ENCODE data around the gene RHBDF1.

The RHBDF1 gene

GRCh38 chr16:37511-37910 is 34.9 kb downstream of the RHBDF1 start:
- H3K27me3 ChIP-seq (ENCODE audit: insufficient read depth, poor library complexity, severe bottlenecking) = no peaks in the 10 kb centered on the region
- H3K4me1 ChIP-seq (ENCODE audit: insufficient read depth, poor library complexity, severe bottlenecking) = no peaks in the 10 kb centered on the region
- no peak for TF ChIP-seq CTCF (IDR thresholded peaks at IDR 0.05; ENCODE audit: poor library complexity, severe bottlenecking)
- H3K36me3 ChIP-seq (ENCODE audit: low read depth) = 0 out of 2 replicates have a peak, but pooled peaks cover 8% of the 10 kb centered on the region
- no peak for DNase-seq (ENCODE audit: low spot score)
- no peaks in the 10 kb centered on the region for H3K9me3 ChIP-seq (ENCODE audit: severe bottlenecking)
- no peak overlapping the region for H3K4me3 ChIP-seq (ENCODE audit: severe bottlenecking)
- ATAC-seq (ENCODE audit: low read depth) = no peak
- no peak overlapping the region for H3K27ac ChIP-seq (ENCODE audit: poor library complexity, severe bottlenecking)

GRCh38 chr16:36336-36984 is 36.0 kb downstream of the RHBDF1 start:
- no peaks in the 10 kb centered on the region for H3K27me3 ChIP-seq (ENCODE audit: insufficient read depth, poor library complexity, severe bottlenecking)
- H3K27ac ChIP-seq (ENCODE audit: poor library complexity, severe bottlenecking) = no peak overlapping the region
- TF ChIP-seq CTCF (IDR thresholded peaks at IDR 0.05; ENCODE audit: poor library complexity, severe bottlenecking) = no peak
- H3K4me3 ChIP-seq (ENCODE audit: severe bottlenecking) = no peak overlapping the region
- no peaks in the 10 kb centered on the region for H3K9me3 ChIP-seq (ENCODE audit: severe bottlenecking)
- H3K36me3 ChIP-seq (ENCODE audit: low read depth) = 0 out of 2 replicates have a peak, but pooled peaks cover 8% of the 10 kb centered on the region
- DNase-seq (ENCODE audit: low spot score) (no peak), ATAC-seq (ENCODE audit: low read depth) (no peak)
- no peaks in the 10 kb centered on the region for H3K4me1 ChIP-seq (ENCODE audit: insufficient read depth, poor library complexity, severe bottlenecking)

- TF ChIP-seq CTCF (IDR thresholded peaks at IDR 0.05; ENCODE audit: poor library complexity, severe bottlenecking) = no peak
- ATAC-seq (ENCODE audit: low read depth) (no peak), DNase-seq (ENCODE audit: low spot score) (no peak)
- no peak overlapping the region for H3K4me3 ChIP-seq (ENCODE audit: severe bottlenecking)
- no peaks in the 10 kb centered on the region for H3K9me3 ChIP-seq (ENCODE audit: severe bottlenecking)
- H3K4me1 ChIP-seq (ENCODE audit: insufficient read depth, poor library complexity, severe bottlenecking) = no peaks in the 10 kb centered on the region
- H3K36me3 ChIP-seq (ENCODE audit: low read depth) = 0 out of 2 replicates have a peak, but pooled peaks cover 8% of the 10 kb centered on the region
- H3K27me3 ChIP-seq (ENCODE audit: insufficient read depth, poor library complexity, severe bottlenecking) = no peaks in the 10 kb centered on the region
- H3K27ac ChIP-seq (ENCODE audit: poor library complexity, severe bottlenecking) = no peak overlapping the region
Measured at GRCh38 chr16:35678-36305, 36.6 kb downstream of the RHBDF1 start.

- ATAC-seq (ENCODE audit: low read depth) (no peak), DNase-seq (ENCODE audit: low spot score) (no peak)
- TF ChIP-seq CTCF (IDR thresholded peaks at IDR 0.05; ENCODE audit: poor library complexity, severe bottlenecking) = no peak
- no peaks in the 10 kb centered on the region for H3K4me1 ChIP-seq (ENCODE audit: insufficient read depth, poor library complexity, severe bottlenecking)
- no peaks in the 10 kb centered on the region for H3K27me3 ChIP-seq (ENCODE audit: insufficient read depth, poor library complexity, severe bottlenecking)
- no peak overlapping the region for H3K4me3 ChIP-seq (ENCODE audit: severe bottlenecking)
- H3K9me3 ChIP-seq (ENCODE audit: severe bottlenecking) = no peaks in the 10 kb centered on the region
- 0 out of 2 replicates have a peak, but pooled peaks cover 6% of the 10 kb centered on the region for H3K36me3 ChIP-seq (ENCODE audit: low read depth)
- H3K27ac ChIP-seq (ENCODE audit: poor library complexity, severe bottlenecking) = no peak overlapping the region
Measured at GRCh38 chr16:35011-35677, 37.3 kb downstream of the RHBDF1 start.

All from RWPE2 (cell line).